HepG2 (cell line): Measurements from ENCODE around the gene ZDHHC14. TPM values are rescaled to one million over a fixed set of nuclear protein-coding genes. Genes with fewer than 3 reads are reported as not detected.

ENCODE experiments used
- ATAC-seq: fragments of 200-7000 bp; cut with Tn5 transposase; 3 replicates; pipeline ENCODE4 v1.9.1; 2020; ENCODE audit warnings: mild to moderate bottlenecking, moderate library complexity
- BruUV-seq: library from RNA; stranded (reverse); fragments of 400-500 nt; replicated peaks from 2 replicates; lab custom pipeline; 2021; lab: Mats Ljungman, UMichigan
- CTCF ChIA-PET: fragments of 300-600 bp; formaldehyde crosslinking; extraction: SDS; loops from one replicate; lab custom pipeline; 2021; ENCODE audit warnings: low total read pairs, inconsistent platforms, low intra/inter-chr PET ratio; lab: Yijun Ruan, JAX
- POLR2A ChIA-PET: fragments of 350-600 bp; sonication (Branson Sonifier 250); formaldehyde crosslinking; loops from one replicate; lab custom pipeline; 2020; ENCODE audit warnings: antibody characterized with exemption, inconsistent platforms; lab: Yijun Ruan, JAX
- DNase-seq: peaks from one replicate; pipeline ENCODE4 v3.0.0-alpha.2; 2015; ENCODE audit warnings: low spot score
- FAIRE-seq: peaks from 3 replicates; lab custom pipeline; 2011; peaks lifted over from hg19 to GRCh38; lab: Jason Lieb, UNC
- H2AFZ ChIP-seq: one replicate; pipeline ENCODE4 v1.6.1; 2011; ENCODE audit warnings: low read length, inconsistent platforms
- H3K27ac ChIP-seq: fragments of 300-600 bp; 3 replicates; pipeline ENCODE4 v1.8.0; 2011; ENCODE audit warnings: mixed run types, mild to moderate bottlenecking, mixed read lengths, low read length, inconsistent platforms; ENCODE audit not compliant: insufficient read depth; ENCODE audit errors: extremely low read length
- H3K27me3 ChIP-seq, 2 experiments: fragments of 200-600 bp in 1 of 2; 2 replicates in 1 of 2; 3 replicates in 1 of 2; pipeline versions ENCODE4 v1.6.0 to v1.8.0; 2011; ENCODE audit warnings: low read length in 2 of 2, mild to moderate bottlenecking in 2 of 2, moderate library complexity in 2 of 2, inconsistent platforms in 1 of 2; ENCODE audit not compliant: insufficient read depth in 2 of 2, control insufficient read depth in 1 of 2
- H3K36me3 ChIP-seq, 2 experiments: fragments of 200-600 bp in 1 of 2; replicated peaks in 1 of 2; 2 replicates in 1 of 2; 3 replicates in 1 of 2; pipeline versions ENCODE4 v1.5.1 to v1.8.0; 2011; ENCODE audit warnings: low read length in 2 of 2, inconsistent platforms in 1 of 2; ENCODE audit not compliant: insufficient read depth in 2 of 2, control insufficient read depth in 1 of 2
- H3K4me1 ChIP-seq: 2 replicates; pipeline ENCODE4 v1.5.1; 2012; ENCODE audit warnings: low read length, inconsistent platforms; ENCODE audit not compliant: insufficient read depth
- H3K4me2 ChIP-seq: 2 replicates; pipeline ENCODE4 v1.6.0; 2011; ENCODE audit warnings: low read depth, low read length, inconsistent platforms
- H3K4me3 ChIP-seq, 3 experiments: fragments of 200-600 bp in 1 of 3; sonication (generic), shearing (Covaris generic) in 1 of 3; replicated peaks in 1 of 3; 2 replicates each; pipeline ENCODE4 v1.5.1; 2011 to 2016; ENCODE audit warnings: low read length in 3 of 3, inconsistent platforms in 2 of 3, low read depth in 2 of 3, mild to moderate bottlenecking in 2 of 3, control low read depth in 1 of 3, mixed read lengths in 1 of 3; ENCODE audit not compliant: insufficient read depth in 1 of 3
- H3K79me2 ChIP-seq: one replicate; pipeline ENCODE4 v1.6.1; 2011; ENCODE audit warnings: low read length, inconsistent platforms; ENCODE audit not compliant: insufficient read depth
- H3K9ac ChIP-seq: 2 replicates; pipeline ENCODE4 v1.6.0; 2011; ENCODE audit warnings: mild to moderate bottlenecking, low read depth, low read length, inconsistent platforms; ENCODE audit not compliant: insufficient read depth
- H3K9me3 ChIP-seq: 2 replicates; pipeline ENCODE4 v1.5.1; 2012; ENCODE audit warnings: mild to moderate bottlenecking, low read length
- H4K20me1 ChIP-seq: 2 replicates; pipeline ENCODE4 v1.6.0; 2011; ENCODE audit warnings: inconsistent platforms, mild to moderate bottlenecking, low read length, moderate library complexity; ENCODE audit not compliant: insufficient read depth
- CEBPB ChIP-seq: IDR thresholded peaks from 2 replicates; pipeline ENCODE4 v1.6.1; 2011; ENCODE audit warnings: low read depth, low read length, improper control_type of control experiment, borderline replicate concordance
- EHMT2 ChIP-seq: fragments of 200-600 bp; sonication (generic); IDR thresholded peaks from 2 replicates; pipeline ENCODE4 v1.7.0; 2017; ENCODE audit warnings: antibody characterized with exemption, low read depth, low read length, borderline replicate concordance
- HNF4A ChIP-seq: sonication (generic); formaldehyde crosslinking; IDR thresholded peaks from 2 replicates; pipeline ENCODE4 v1.4.0; 2020; ENCODE audit warnings: missing genetic modification reagents
- RNF219 ChIP-seq: sonication (generic); formaldehyde crosslinking; IDR thresholded peaks from 2 replicates; pipeline ENCODE4 v1.5.0; 2020; ENCODE audit warnings: mild to moderate bottlenecking, missing genetic modification reagents
- SP5 ChIP-seq: IDR thresholded peaks from 2 replicates; pipeline ENCODE4 v1.6.1; 2016; ENCODE audit warnings: low read depth, borderline replicate concordance
- TRAFD1 ChIP-seq: sonication (generic); formaldehyde crosslinking; IDR thresholded peaks from 2 replicates; pipeline ENCODE4 v1.5.1; 2020; ENCODE audit warnings: missing genetic modification reagents, mild to moderate bottlenecking, borderline replicate concordance
- XRCC5 ChIP-seq: fragments of 200-400 bp; formaldehyde crosslinking; optimal IDR thresholded peaks from 2 replicates; pipeline ENCODE3; 2017; ENCODE audit warnings: mild to moderate bottlenecking, low read length
- ZBTB3 ChIP-seq: sonication (generic); formaldehyde crosslinking; IDR thresholded peaks from 2 replicates; pipeline ENCODE4 v1.4.0; 2020; ENCODE audit warnings: low read depth, mild to moderate bottlenecking, moderate library complexity, missing genetic modification reagents, borderline replicate concordance
- ZNF354B ChIP-seq: sonication (generic); formaldehyde crosslinking; IDR thresholded peaks from 2 replicates; pipeline ENCODE4 v1.8.0; 2022; ENCODE audit warnings: mild to moderate bottlenecking, missing genetic modification reagents
- ZNF512B ChIP-seq: sonication (generic); formaldehyde crosslinking; IDR thresholded peaks from 2 replicates; pipeline ENCODE4 v1.5.1; 2020; ENCODE audit warnings: missing genetic modification reagents, mild to moderate bottlenecking, borderline replicate concordance
- WGBS: methylation state at CpG from one replicate; pipeline ENCODE4 v1.1.6; 2017; ENCODE audit warnings: low lambda C conversion rate; 5-methylcytosine and 5-hydroxymethylcytosine counted together
- in situ Hi-C: cut with HindIII; loops from 2 replicates; pipeline ENCODE4 v1.10.0; 2017; ENCODE audit warnings: low pct_unique_long_range_greater_than_20kb; ENCODE audit not compliant: extremely low pct_ligation_motif_present
- intact Hi-C: fragments of 100-400 bp; cut with micrococcal nuclease; formaldehyde crosslinking; loops from one replicate; pipeline ENCODE4 v1.10.0; 2022; ENCODE audit not compliant: unreplicated experiment
- polyA plus RNA-seq, 8 experiments: library from polyadenylated mRNA; depleted of rRNA in 3 of 8; stranded (reverse) in 7 of 8; unstranded in 1 of 8; fragments of >200 nt; fragmentation: Illumina TruSeq in 4 of 8; extraction: Trizol in 4 of 8; gene quantifications; 2 replicates each; pipeline versions ENCODE4 v1.2.1 to v1.2.3, GENCODE V29; 2011 to 2016; ENCODE audit warnings: low read depth in 4 of 8, missing spikeins in 1 of 8, mixed read lengths in 1 of 8; ENCODE audit not compliant: insufficient read depth in 1 of 8
- total RNA-seq, 5 experiments: library from RNA; depleted of rRNA; stranded (reverse); fragments of >200 nt; fragmentation: Illumina TruSeq; extraction: Trizol; gene quantifications; 2 replicates each; pipeline ENCODE4 v1.2.3, GENCODE V29; 2016; ENCODE audit warnings: low read depth in 1 of 5

ZDHHC14 gene
- total and polyA plus RNA-seq, 2 of the 13 experiments (the other 11 are each of a cell fraction or from before 2014, with no cell fraction given): 3.7 to 9.5 TPM

GRCh38 chr6:157606516-157606915, 225.5 kb downstream of the ZDHHC14 start:
- 77% methylated on average over 9 of the region's 9 CpGs for WGBS
- Histone ChIP-seq H3K79me2 (no peaks in the 10 kb centered on the region), H3K9me3 (no peaks in the 10 kb centered on the region), H3K4me1 (peaks cover 12% of the 10 kb centered on the region; the same call in 1 of the 2 replicates), H3K27me3 (no peaks in the 10 kb centered on the region), H3K4me2 (no peak overlapping the region), H2AFZ (no peak overlapping the region), H4K20me1 (no peaks in the 10 kb centered on the region), H3K4me3 (no peak overlapping the region), H3K27ac (no peak overlapping the region), H3K9ac (no peak overlapping the region), H3K36me3 (no peaks in the 10 kb centered on the region)
- FAIRE-seq (no peak), ATAC-seq (peak; percentile 45; the same call in 2 of the 3 replicates), DNase-seq (no peak)
- TF ChIP-seq XRCC5: no peak
- 0 out of 2 replicates have a peak, but pooled peaks have one; percentile 6 for TF ChIP-seq HNF4A (CRISPR knock-in tag)
- ChIA-PET CTCF (no interaction called here), POLR2A (no interaction called here)
- BruUV-seq: no TSS peak
- intact Hi-C loops (no loop called here), in situ Hi-C loops (no loop called here)

GRCh38 chr6:157607317-157608109, 226.5 kb downstream of the ZDHHC14 start:
- no peak for DNase-seq
- no peak overlapping the region for H3K9ac ChIP-seq
- H3K79me2 ChIP-seq: no peaks in the 10 kb centered on the region
- ATAC-seq: no peak
- H3K4me1 ChIP-seq: peaks cover 18% of the 10 kb centered on the region
- H3K27ac ChIP-seq: no peak overlapping the region
- H4K20me1 ChIP-seq: no peaks in the 10 kb centered on the region
- H3K36me3 ChIP-seq: no peaks in the 10 kb centered on the region
- intact Hi-C loops: no loop called here
- no TSS peak for BruUV-seq
- 84% methylated on average over 12 of the region's 12 CpGs for WGBS
- in situ Hi-C loops: no loop called here
- H3K4me3 ChIP-seq: no peak overlapping the region
- CTCF ChIA-PET: no interaction called here
- peak; percentile 12 for FAIRE-seq
- H3K9me3 ChIP-seq: no peaks in the 10 kb centered on the region
- POLR2A ChIA-PET: no interaction called here
- H3K27me3 ChIP-seq: no peaks in the 10 kb centered on the region
- no peak overlapping the region for H3K4me2 ChIP-seq
- no peak overlapping the region for H2AFZ ChIP-seq
- TF ChIP-seq SP5 (CRISPR knock-in tag) (no peak), ZBTB3 (CRISPR knock-in tag) (no peak), EHMT2 (no peak), ZNF512B (no peak), TRAFD1 (CRISPR knock-in tag) (no peak), RNF219 (no peak), CEBPB (peak; percentile 97), ZNF354B (no peak)
